Stimulated activated CD8-positive, alpha-beta memory T cell treated with anti-CD3 and anti-CD28 coated beads, Interleukin-2, amount 100 ng/mL, for 1 hour (primary cell): ENCODE results near the gene SPIRE1.
"Not testable (repeated sequence)": the region's sequence is repeated elsewhere in the genome, so short reads cannot be mapped to it uniquely, and the experiment has no call there.

Experiments
- DNase-seq, 2 donors: peaks; one replicate each; pipeline ENCODE4 v3.0.0-alpha.2; 2020; ENCODE audit warnings: low read depth in 2 of 2

SPIRE1 gene

GRCh38 chr18:12645751-12646203 is 12.1 kb downstream of the SPIRE1 start:
- DNase-seq: no peak

- no peak for DNase-seq
These were observed 12.7 kb downstream of the SPIRE1 start for GRCh38 chr18:12645254-12645653.

- DNase-seq: not testable (repeated sequence)
These were observed 14.2 kb downstream of the SPIRE1 start for GRCh38 chr18:12643756-12644155.

GRCh38 chr18:12640881-12641200 is 17.1 kb downstream of the SPIRE1 start:
- no peak for DNase-seq

- DNase-seq: no peak
These were observed 17.7 kb downstream of the SPIRE1 start for GRCh38 chr18:12639990-12640880.

GRCh38 chr18:12638644-12639124 is 19.2 kb downstream of the SPIRE1 start:
- no peak for DNase-seq

GRCh38 chr18:12637901-12638643 is 19.8 kb downstream of the SPIRE1 start:
- DNase-seq: no peak

- no peak for DNase-seq
These were observed 20.5 kb downstream of the SPIRE1 start for GRCh38 chr18:12637393-12637792.

GRCh38 chr18:12631831-12632477 is 26.0 kb downstream of the SPIRE1 start:
- no peak for DNase-seq

- DNase-seq: no peak
These were observed 27.8 kb downstream of the SPIRE1 start for GRCh38 chr18:12630136-12630535.

- DNase-seq: no peak
These were observed 28.9 kb downstream of the SPIRE1 start for GRCh38 chr18:12628706-12629702.

- DNase-seq: not testable (repeated sequence)
These were observed 30.7 kb downstream of the SPIRE1 start for GRCh38 chr18:12627199-12627598.

- DNase-seq: no peak
These were observed 32.7 kb downstream of the SPIRE1 start for GRCh38 chr18:12625241-12625640.

GRCh38 chr18:12621742-12622306 is 36.1 kb downstream of the SPIRE1 start:
- DNase-seq: no peak

GRCh38 chr18:12615748-12616147 is 42.2 kb downstream of the SPIRE1 start:
- no peak for DNase-seq

- DNase-seq: no peak
These were observed 49.6 kb downstream of the SPIRE1 start for GRCh38 chr18:12608301-12608700.

GRCh38 chr18:12606592-12607315 is 51.2 kb downstream of the SPIRE1 start:
- DNase-seq: no peak

- DNase-seq: no peak
These were observed 53.4 kb downstream of the SPIRE1 start for GRCh38 chr18:12604445-12605007.

GRCh38 chr18:12599966-12600365 is 57.9 kb downstream of the SPIRE1 start:
- DNase-seq: no peak

GRCh38 chr18:12599543-12599942 is 58.4 kb downstream of the SPIRE1 start:
- no peak for DNase-seq
